Measurements from ENCODE around the gene MAJIN.

The MAJIN gene

DNA sequence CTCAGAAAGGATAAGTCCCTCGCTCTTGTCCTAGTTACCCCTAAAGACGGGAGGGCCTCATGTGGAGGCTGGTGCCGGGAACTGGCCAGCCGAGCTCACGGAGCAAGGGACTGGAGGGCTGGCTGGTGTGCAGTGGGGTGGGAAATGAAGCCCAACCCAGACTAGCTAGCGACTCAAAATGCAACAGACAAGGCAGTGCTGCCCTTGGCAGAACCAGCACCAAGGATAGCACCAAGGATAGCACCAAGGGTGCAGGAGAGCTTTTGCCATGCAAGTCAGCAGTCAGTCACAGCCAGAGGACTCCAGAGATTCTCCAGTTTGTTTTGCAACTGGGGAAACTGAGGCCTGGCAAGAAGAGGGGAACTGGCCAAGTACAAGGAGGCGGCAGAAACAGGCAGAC lies 31.4 kb upstream of the MAJIN start:
- DNase-seq (ENCODE audit: low spot score) = no peak
- Histone ChIP-seq H4K8ac (ENCODE audit: low read depth, low read length) (no peak overlapping the region), H2BK15ac (ENCODE audit: low read length) (no peak overlapping the region), H2AFZ (ENCODE audit: low read length) (no peak overlapping the region), H2BK5ac (ENCODE audit: low read length) (no peak overlapping the region), H3K4ac (ENCODE audit: low read length) (no peak overlapping the region), H3K18ac (ENCODE audit: low read length) (no peak overlapping the region), H2BK12ac (ENCODE audit: low read length) (no peak overlapping the region), H3K27me3 (ENCODE audit: control insufficient read depth in 3 of 3, insufficient read depth in 3 of 3, low read depth in 1 of 3, low read length in 3 of 3) (peaks cover 0 to 5% (median 0%) of the 10 kb centered on the region in 3 experiments), H3K4me2 (ENCODE audit: insufficient read depth, low read length, poor library complexity, severe bottlenecking) (no peak overlapping the region), H2AK5ac (ENCODE audit: low read depth, low read length) (no peak overlapping the region), H2BK120ac (ENCODE audit: low read depth, low read length) (no peak overlapping the region), H3K36me3 (replicated peaks in 1 of 2; ENCODE audit: control insufficient read depth in 2 of 2, insufficient read depth in 2 of 2, low read length in 2 of 2) (no peaks in the 10 kb centered on the region), H3K14ac (ENCODE audit: low read length) (peak overlapping the region; percentile 72), H3K9me3 (replicated peaks in 1 of 2; ENCODE audit: control insufficient read depth in 2 of 2, insufficient read depth in 1 of 2, low read depth in 1 of 2, low read length in 2 of 2) (no peaks in the 10 kb centered on the region), H3K27ac (replicated peaks; ENCODE audit: low read length) (no peak overlapping the region), H4K91ac (ENCODE audit: low read depth, low read length, poor library complexity) (no peak overlapping the region), H3K23ac (ENCODE audit: low read depth, low read length, poor library complexity) (no peak overlapping the region), H3K79me1 (ENCODE audit: low read depth, low read length) (no peaks in the 10 kb centered on the region), H3K4me3 (ENCODE audit: low read length in 2 of 2) (no peak overlapping the region), H3K9ac (ENCODE audit: low read depth, low read length, poor library complexity) (no peak overlapping the region), H3K4me1 (ENCODE audit: control insufficient read depth in 2 of 2, insufficient read depth in 1 of 2, low read depth in 1 of 2, low read length in 2 of 2) (peaks cover 0 to 3% of the 10 kb centered on the region in 2 donors)
- WGBS, 2 donors (ENCODE audit: extremely low coverage in 2 of 2, insufficient read length in 2 of 2, insufficient replicate concordance in 1 of 2) = no CpG with 5 or more reads among the region's 7 CpGs

DNA sequence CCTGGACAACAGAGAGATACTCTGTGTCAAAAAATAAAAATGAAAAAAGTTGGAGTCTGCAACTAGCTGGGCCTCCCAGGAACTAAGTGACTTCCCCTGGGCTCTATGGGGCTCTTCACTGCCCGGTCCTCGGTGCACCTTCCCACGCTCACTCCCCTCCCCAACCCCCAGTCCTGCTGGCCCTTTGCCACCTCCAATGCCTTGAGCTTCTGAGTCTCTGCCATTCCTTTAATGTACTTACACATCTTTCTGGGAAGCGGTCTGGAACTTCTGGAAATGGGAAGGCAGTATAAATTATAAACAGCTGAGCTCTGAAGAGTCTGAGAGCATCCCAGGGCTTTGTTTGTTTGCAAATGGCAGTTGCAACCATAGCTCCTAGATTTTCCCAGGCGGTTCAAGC lies 30.8 kb upstream of the MAJIN start:
- DNase-seq (ENCODE audit: low spot score) = no peak
- Histone ChIP-seq H4K8ac (ENCODE audit: low read depth, low read length) (no peak overlapping the region), H3K18ac (ENCODE audit: low read length) (no peak overlapping the region), H3K4ac (ENCODE audit: low read length) (no peak overlapping the region), H3K79me1 (ENCODE audit: low read depth, low read length) (no peaks in the 10 kb centered on the region), H3K14ac (ENCODE audit: low read length) (no peak overlapping the region), H2BK15ac (ENCODE audit: low read length) (no peak overlapping the region), H3K9me3 (replicated peaks in 1 of 2; ENCODE audit: control insufficient read depth in 2 of 2, insufficient read depth in 1 of 2, low read depth in 1 of 2, low read length in 2 of 2) (no peaks in the 10 kb centered on the region), H3K27me3 (ENCODE audit: control insufficient read depth in 3 of 3, insufficient read depth in 3 of 3, low read depth in 1 of 3, low read length in 3 of 3) (peaks cover 0 to 5% (median 0%) of the 10 kb centered on the region in 3 experiments), H2BK120ac (ENCODE audit: low read depth, low read length) (no peak overlapping the region), H2BK5ac (ENCODE audit: low read length) (no peak overlapping the region), H4K91ac (ENCODE audit: low read depth, low read length, poor library complexity) (no peak overlapping the region), H3K4me2 (ENCODE audit: insufficient read depth, low read length, poor library complexity, severe bottlenecking) (no peak overlapping the region), H3K9ac (ENCODE audit: low read depth, low read length, poor library complexity) (no peak overlapping the region), H3K27ac (replicated peaks; ENCODE audit: low read length) (no peak overlapping the region), H3K4me1 (ENCODE audit: control insufficient read depth in 2 of 2, insufficient read depth in 1 of 2, low read depth in 1 of 2, low read length in 2 of 2) (peaks cover 0 to 3% of the 10 kb centered on the region in 2 donors), H3K4me3 (ENCODE audit: low read length in 2 of 2) (no peak overlapping the region), H2AFZ (ENCODE audit: low read length) (no peak overlapping the region), H2BK12ac (ENCODE audit: low read length) (no peak overlapping the region), H2AK5ac (ENCODE audit: low read depth, low read length) (no peak overlapping the region), H3K36me3 (replicated peaks in 1 of 2; ENCODE audit: control insufficient read depth in 2 of 2, insufficient read depth in 2 of 2, low read length in 2 of 2) (no peaks in the 10 kb centered on the region), H3K23ac (ENCODE audit: low read depth, low read length, poor library complexity) (no peak overlapping the region)
- WGBS, 2 donors (ENCODE audit: extremely low coverage in 2 of 2, insufficient read length in 2 of 2, insufficient replicate concordance in 1 of 2) = no CpG with 5 or more reads among the region's 5 CpGs

DNA sequence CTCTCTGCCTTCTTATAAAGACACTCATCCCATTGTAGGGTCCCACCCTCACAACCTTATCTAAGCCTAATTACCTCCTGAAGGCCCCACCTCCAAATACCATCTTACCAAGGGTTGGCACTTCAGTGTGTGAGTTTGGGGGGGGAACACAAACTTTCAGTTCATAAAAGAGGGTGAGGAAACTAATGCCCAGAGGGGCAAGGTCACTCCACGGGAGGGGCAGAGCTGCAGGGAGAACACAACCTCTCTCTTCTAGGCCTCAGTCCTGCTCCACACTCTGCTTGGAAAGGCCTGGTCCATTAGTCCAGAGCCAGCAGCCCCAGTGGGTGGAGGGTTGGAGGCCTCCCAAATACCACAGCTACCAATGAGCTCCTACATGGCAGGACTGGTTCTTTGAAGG lies 27.6 kb upstream of the MAJIN start:
- Histone ChIP-seq H2BK12ac (ENCODE audit: low read length) (no peak overlapping the region), H2BK15ac (ENCODE audit: low read length) (no peak overlapping the region), H2BK120ac (ENCODE audit: low read depth, low read length) (no peak overlapping the region), H3K14ac (ENCODE audit: low read length) (no peak overlapping the region), H2BK5ac (ENCODE audit: low read length) (no peak overlapping the region), H3K4me2 (ENCODE audit: insufficient read depth, low read length, poor library complexity, severe bottlenecking) (no peak overlapping the region), H3K4me1 (ENCODE audit: control insufficient read depth in 2 of 2, insufficient read depth in 1 of 2, low read depth in 1 of 2, low read length in 2 of 2) (peaks cover 4 to 5% of the 10 kb centered on the region in 2 donors), H4K91ac (ENCODE audit: low read depth, low read length, poor library complexity) (no peak overlapping the region), H3K4me3 (ENCODE audit: low read length in 2 of 2) (no peak overlapping the region), H3K9me3 (replicated peaks in 1 of 2; ENCODE audit: control insufficient read depth in 2 of 2, insufficient read depth in 1 of 2, low read depth in 1 of 2, low read length in 2 of 2) (no peaks in the 10 kb centered on the region), H3K27me3 (ENCODE audit: control insufficient read depth in 3 of 3, insufficient read depth in 3 of 3, low read depth in 1 of 3, low read length in 3 of 3) (peaks cover 0 to 6% (median 0%) of the 10 kb centered on the region in 3 experiments), H3K79me1 (ENCODE audit: low read depth, low read length) (no peaks in the 10 kb centered on the region), H2AK5ac (ENCODE audit: low read depth, low read length) (no peak overlapping the region), H3K18ac (ENCODE audit: low read length) (no peak overlapping the region), H2AFZ (ENCODE audit: low read length) (no peak overlapping the region), H3K23ac (ENCODE audit: low read depth, low read length, poor library complexity) (no peak overlapping the region), H3K9ac (ENCODE audit: low read depth, low read length, poor library complexity) (no peak overlapping the region), H3K4ac (ENCODE audit: low read length) (no peak overlapping the region), H3K36me3 (replicated peaks in 1 of 2; ENCODE audit: control insufficient read depth in 2 of 2, insufficient read depth in 2 of 2, low read length in 2 of 2) (no peaks in the 10 kb centered on the region), H4K8ac (ENCODE audit: low read depth, low read length) (no peak overlapping the region), H3K27ac (replicated peaks; ENCODE audit: low read length) (no peak overlapping the region)
- WGBS, 2 donors (ENCODE audit: extremely low coverage in 2 of 2, insufficient read length in 2 of 2, insufficient replicate concordance in 1 of 2) = no CpG with 5 or more reads among the region's 1 CpG
- no peak for DNase-seq (ENCODE audit: low spot score)

DNA sequence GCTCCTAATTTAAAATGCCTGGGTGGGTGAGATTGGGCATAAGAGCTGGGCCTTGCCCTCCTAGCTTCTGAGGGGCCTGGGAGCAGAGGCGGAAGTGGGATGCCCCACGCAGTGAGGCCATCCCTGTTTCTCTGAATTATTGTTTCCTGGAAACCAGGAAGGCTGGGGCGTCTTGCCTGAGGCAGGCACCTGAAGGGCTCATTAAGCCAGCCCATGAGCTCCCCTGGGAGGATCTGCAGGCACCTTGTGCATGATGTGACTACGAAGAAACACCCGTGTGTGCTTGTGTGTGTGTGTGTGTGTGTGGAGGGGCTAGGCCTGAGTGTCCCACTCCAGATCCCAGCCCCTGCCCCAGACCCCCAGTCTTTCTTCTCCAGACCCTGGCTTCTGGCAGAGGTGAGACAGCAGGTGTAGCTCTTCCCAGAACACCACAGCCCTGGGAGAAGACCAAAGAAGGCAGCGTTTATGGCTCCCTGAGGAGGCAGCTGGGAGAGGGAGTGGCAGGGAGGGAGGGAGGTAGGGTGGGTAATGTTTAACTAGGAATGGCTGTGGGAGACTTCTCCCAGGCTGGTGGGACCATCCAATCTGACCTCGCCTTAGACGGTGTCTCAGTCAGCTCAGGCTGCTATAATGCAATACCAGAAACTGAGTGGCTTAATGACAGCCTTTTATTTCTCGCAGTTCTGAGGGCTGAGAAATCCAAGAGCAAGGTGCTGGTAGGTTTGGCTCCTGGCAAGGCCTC lies 27.0 kb upstream of the MAJIN start:
- Histone ChIP-seq H4K91ac (ENCODE audit: low read depth, low read length, poor library complexity) (no peak overlapping the region), H2BK12ac (ENCODE audit: low read length) (no peak overlapping the region), H2BK15ac (ENCODE audit: low read length) (no peak overlapping the region), H3K18ac (ENCODE audit: low read length) (no peak overlapping the region), H3K14ac (ENCODE audit: low read length) (no peak overlapping the region), H3K9me3 (replicated peaks in 1 of 2; ENCODE audit: control insufficient read depth in 2 of 2, insufficient read depth in 1 of 2, low read depth in 1 of 2, low read length in 2 of 2) (no peaks in the 10 kb centered on the region), H2AK5ac (ENCODE audit: low read depth, low read length) (no peak overlapping the region), H2AFZ (ENCODE audit: low read length) (no peak overlapping the region), H3K36me3 (replicated peaks in 1 of 2; ENCODE audit: control insufficient read depth in 2 of 2, insufficient read depth in 2 of 2, low read length in 2 of 2) (no peaks in the 10 kb centered on the region), H3K9ac (ENCODE audit: low read depth, low read length, poor library complexity) (no peak overlapping the region), H3K4me1 (ENCODE audit: control insufficient read depth in 2 of 2, insufficient read depth in 1 of 2, low read depth in 1 of 2, low read length in 2 of 2) (peaks cover 4 to 5% of the 10 kb centered on the region in 2 donors), H2BK5ac (ENCODE audit: low read length) (no peak overlapping the region), H3K4me2 (ENCODE audit: insufficient read depth, low read length, poor library complexity, severe bottlenecking) (no peak overlapping the region), H4K8ac (ENCODE audit: low read depth, low read length) (no peak overlapping the region), H3K27ac (replicated peaks; ENCODE audit: low read length) (no peak overlapping the region), H3K79me1 (ENCODE audit: low read depth, low read length) (no peaks in the 10 kb centered on the region), H2BK120ac (ENCODE audit: low read depth, low read length) (no peak overlapping the region), H3K4me3 (ENCODE audit: low read length in 2 of 2) (no peak overlapping the region), H3K23ac (ENCODE audit: low read depth, low read length, poor library complexity) (no peak overlapping the region), H3K27me3 (ENCODE audit: control insufficient read depth in 3 of 3, insufficient read depth in 3 of 3, low read depth in 1 of 3, low read length in 3 of 3) (peaks cover 0 to 9% (median 0%) of the 10 kb centered on the region in 3 experiments), H3K4ac (ENCODE audit: low read length) (no peak overlapping the region)
- DNase-seq (ENCODE audit: low spot score) = no peak
- no CpG with 5 or more reads among the region's 9 CpGs for WGBS, 2 donors (ENCODE audit: extremely low coverage in 2 of 2, insufficient read length in 2 of 2, insufficient replicate concordance in 1 of 2)
